DOHH2 (cell line): ENCODE data around the gene RAC2.

ENCODE experiments used
- CTCF ChIP-seq: fragments of 200-600 bp; sonication (generic); IDR thresholded peaks from one replicate; pipeline ENCODE4 v1.5.1; 2014; ENCODE audit warnings: antibody characterized with exemption, mild to moderate bottlenecking, low read depth, low read length; ENCODE audit not compliant: poor library complexity, severe bottlenecking
- EZH2phosphoT487 ChIP-seq: fragments of 200-600 bp; sonication (generic); IDR thresholded peaks from 2 replicates; pipeline ENCODE4 v1.6.1; 2017; ENCODE audit warnings: borderline replicate concordance, mild to moderate bottlenecking, antibody characterized with exemption, low read length, moderate library complexity, mixed read lengths

- no peak for TF ChIP-seq CTCF
- no peak for TF ChIP-seq EZH2phosphoT487
These were observed 1.6 kb downstream of the RAC2 start for GRCh38 chr22:37242395-37242918.
